Measurements from ENCODE around the gene ING5. TPM values are rescaled to one million over a fixed set of nuclear protein-coding genes. Genes with fewer than 3 reads are reported as not detected.

The ING5 gene
- total RNA-seq, 1 experiment from 2014 or later: 45.9 TPM

DNA sequence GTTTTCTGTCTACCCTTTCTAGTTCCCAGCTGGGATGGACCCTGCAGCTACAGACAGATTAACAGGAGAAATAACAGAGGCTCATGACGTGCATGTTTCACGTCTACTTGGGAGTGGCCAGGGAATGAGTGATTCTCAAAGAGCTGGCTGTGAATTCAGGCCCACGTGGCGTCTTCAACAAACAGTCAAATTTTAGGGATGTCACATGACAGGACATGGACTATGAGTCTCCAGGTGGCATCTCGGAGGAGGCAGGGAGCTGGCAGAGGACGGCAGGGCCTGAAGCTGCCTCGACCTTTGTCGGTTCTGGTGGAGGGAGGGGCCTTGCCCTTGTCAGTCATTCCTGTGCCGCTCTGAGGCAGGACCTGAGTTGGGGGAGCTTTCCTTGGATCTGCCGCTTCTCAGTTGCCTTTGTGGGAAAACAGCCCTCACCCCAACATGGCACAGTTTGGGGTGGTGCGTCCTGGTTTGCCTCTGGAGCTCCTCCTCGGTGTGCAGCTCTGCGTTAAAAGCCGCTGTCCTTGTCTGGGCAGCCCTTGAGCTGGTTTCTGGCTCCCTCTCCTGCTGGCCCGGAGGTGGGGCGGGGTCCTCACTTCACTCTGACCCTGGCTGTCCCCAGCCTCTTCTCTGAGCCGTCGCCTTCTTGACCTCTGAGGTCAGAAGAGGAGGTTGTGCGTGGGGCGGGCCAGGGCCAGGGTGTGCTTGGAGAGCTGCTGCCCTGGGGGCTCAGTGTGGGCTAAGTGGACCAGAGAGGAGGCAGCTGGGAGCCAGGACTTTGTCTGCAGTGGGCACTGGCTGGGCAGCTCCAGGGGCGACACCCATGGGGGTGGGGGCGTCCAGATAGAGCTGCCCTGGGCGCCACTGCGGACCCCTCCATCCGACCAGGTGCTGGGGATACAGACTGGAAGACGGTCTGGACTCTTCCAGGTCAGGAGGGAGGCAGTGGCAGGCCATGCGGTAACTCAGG is 62.7 kb downstream of the ING5 start:
- Histone ChIP-seq H3K4me3 (replicated peaks in 1 of 2; ENCODE audit: low read depth in 1 of 2, low read length in 2 of 2) (no peak overlapping the region), H3K9ac (ENCODE audit: low read length) (no peak overlapping the region), H3K36me3 (ENCODE audit: control insufficient read depth in 1 of 2, insufficient read depth in 2 of 2, low read length in 2 of 2) (peaks cover 3 to 9% of the 10 kb centered on the region in 2 experiments; a peak in 2 of 4 replicates), H3K27ac (ENCODE audit: low read depth, low read length) (no peak overlapping the region), H2AFZ (ENCODE audit: low read depth, low read length, poor library complexity, severe bottlenecking) (no peak overlapping the region), H3K4me1 (ENCODE audit: control insufficient read depth in 1 of 2, insufficient read depth in 2 of 2, low read length in 2 of 2) (no peaks in the 10 kb centered on the region), H3K27me3 (ENCODE audit: insufficient read depth, low read length) (no peaks in the 10 kb centered on the region), H3K79me2 (ENCODE audit: insufficient read depth, low read length) (no peaks in the 10 kb centered on the region), H3K9me2 (ENCODE audit: insufficient read depth) (no peaks in the 10 kb centered on the region), H4K20me1 (ENCODE audit: insufficient read depth) (no peaks in the 10 kb centered on the region), H3K4me2 (ENCODE audit: low read length) (no peak overlapping the region), H3K9me3 (ENCODE audit: control insufficient read depth in 1 of 2, insufficient read depth in 1 of 2, low read depth in 1 of 2, low read length in 2 of 2) (no peaks in the 10 kb centered on the region)
- no peak for TF ChIP-seq ELF1 (IDR thresholded peaks at IDR 0.05; ENCODE audit: borderline replicate concordance, low read depth)
- TF ChIP-seq EZH2 (IDR thresholded peaks at IDR 0.05): no peak
- no peak for TF ChIP-seq EZH2phosphoT487 (IDR thresholded peaks at IDR 0.05; ENCODE audit: borderline replicate concordance)
- ATAC-seq: no peak
- DNase-seq (ENCODE audit: low read depth, low spot score): no peak
- intact Hi-C loops (cut with micrococcal nuclease): no loop called here
- ChIA-PET CTCF (no interaction called here), RAD21 (ENCODE audit: low non-redundant PET in 1 of 2, low total read pairs in 2 of 2, uncharacterized antibody in 2 of 2, unreplicated experiment in 2 of 2) (no interaction called here), POLR2A (no interaction called here)
- no TSS peak for BruUV-seq (replicated peaks)

DNA sequence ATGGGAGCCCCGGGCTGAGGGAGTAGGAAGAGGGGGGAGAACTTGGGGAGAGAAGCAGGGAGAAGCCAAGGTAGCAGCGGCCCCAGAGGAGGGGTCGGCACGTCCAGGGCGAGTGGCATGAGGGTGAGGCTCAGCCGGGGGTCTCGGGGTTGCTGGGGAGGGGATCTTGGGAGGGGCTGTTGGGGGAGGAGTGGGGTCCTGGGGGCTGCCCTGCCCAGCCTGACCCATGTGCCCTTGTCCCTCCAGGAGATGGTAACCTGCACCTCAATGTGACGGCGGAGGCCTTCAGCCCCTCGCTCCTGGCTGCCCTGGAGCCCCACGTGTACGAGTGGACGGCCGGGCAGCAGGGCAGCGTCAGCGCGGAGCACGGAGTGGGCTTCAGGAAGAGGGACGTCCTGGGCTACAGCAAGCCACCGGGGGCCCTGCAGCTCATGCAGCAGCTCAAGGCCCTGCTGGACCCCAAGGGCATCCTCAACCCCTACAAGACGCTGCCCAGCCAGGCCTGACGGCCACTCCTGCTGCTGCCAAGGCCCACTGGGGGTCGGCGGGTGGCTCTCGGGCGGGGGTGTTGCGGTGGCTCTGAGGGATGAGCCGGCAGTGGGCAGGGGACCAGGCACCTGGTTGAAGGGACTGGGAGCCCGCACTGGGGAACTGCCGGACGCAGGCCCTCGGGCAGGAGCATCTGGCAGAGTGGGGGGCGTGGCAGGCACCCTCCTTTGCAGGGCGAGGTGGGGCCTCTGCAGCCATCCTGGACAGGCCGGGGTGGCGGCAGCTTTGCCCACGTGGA is 65.8 kb downstream of the ING5 start:
- Histone ChIP-seq H4K20me1 (ENCODE audit: insufficient read depth) (no peaks in the 10 kb centered on the region), H2AFZ (ENCODE audit: low read depth, low read length, poor library complexity, severe bottlenecking) (no peak overlapping the region), H3K9me3 (ENCODE audit: control insufficient read depth in 1 of 2, insufficient read depth in 1 of 2, low read depth in 1 of 2, low read length in 2 of 2) (no peaks in the 10 kb centered on the region), H3K27me3 (ENCODE audit: insufficient read depth, low read length) (no peaks in the 10 kb centered on the region), H3K79me2 (ENCODE audit: insufficient read depth, low read length) (no peaks in the 10 kb centered on the region), H3K9me2 (ENCODE audit: insufficient read depth) (no peaks in the 10 kb centered on the region), H3K4me3 (replicated peaks in 1 of 2; ENCODE audit: low read depth in 1 of 2, low read length in 2 of 2) (no peak overlapping the region), H3K4me2 (ENCODE audit: low read length) (no peak overlapping the region), H3K9ac (ENCODE audit: low read length) (no peak overlapping the region), H3K36me3 (ENCODE audit: control insufficient read depth in 1 of 2, insufficient read depth in 2 of 2, low read length in 2 of 2) (no peaks in the 10 kb centered on the region), H3K27ac (ENCODE audit: low read depth, low read length) (no peak overlapping the region), H3K4me1 (ENCODE audit: control insufficient read depth in 1 of 2, insufficient read depth in 2 of 2, low read length in 2 of 2) (no peaks in the 10 kb centered on the region)
- DNase-seq (ENCODE audit: low read depth, low spot score): no peak
- no TSS peak for BruUV-seq (replicated peaks)
- ChIA-PET CTCF (no interaction called here), POLR2A (no interaction called here), RAD21 (ENCODE audit: low non-redundant PET in 1 of 2, low total read pairs in 2 of 2, uncharacterized antibody in 2 of 2, unreplicated experiment in 2 of 2) (no interaction called here)
- ATAC-seq: 0 out of 2 replicates have a peak, but pooled peaks have one; percentile 24
- intact Hi-C loops (cut with micrococcal nuclease): no loop called here
- no peak for TF ChIP-seq POLR2A (IDR thresholded peaks at IDR 0.05; ENCODE audit: borderline replicate concordance, extremely low read depth, insufficient read depth, insufficient read length)
- no peak for TF ChIP-seq EZH2phosphoT487 (IDR thresholded peaks at IDR 0.05; ENCODE audit: borderline replicate concordance)
- no peak for TF ChIP-seq SIN3A (IDR thresholded peaks at IDR 0.05; ENCODE audit: low read depth)
- TF ChIP-seq, protein P1, sequence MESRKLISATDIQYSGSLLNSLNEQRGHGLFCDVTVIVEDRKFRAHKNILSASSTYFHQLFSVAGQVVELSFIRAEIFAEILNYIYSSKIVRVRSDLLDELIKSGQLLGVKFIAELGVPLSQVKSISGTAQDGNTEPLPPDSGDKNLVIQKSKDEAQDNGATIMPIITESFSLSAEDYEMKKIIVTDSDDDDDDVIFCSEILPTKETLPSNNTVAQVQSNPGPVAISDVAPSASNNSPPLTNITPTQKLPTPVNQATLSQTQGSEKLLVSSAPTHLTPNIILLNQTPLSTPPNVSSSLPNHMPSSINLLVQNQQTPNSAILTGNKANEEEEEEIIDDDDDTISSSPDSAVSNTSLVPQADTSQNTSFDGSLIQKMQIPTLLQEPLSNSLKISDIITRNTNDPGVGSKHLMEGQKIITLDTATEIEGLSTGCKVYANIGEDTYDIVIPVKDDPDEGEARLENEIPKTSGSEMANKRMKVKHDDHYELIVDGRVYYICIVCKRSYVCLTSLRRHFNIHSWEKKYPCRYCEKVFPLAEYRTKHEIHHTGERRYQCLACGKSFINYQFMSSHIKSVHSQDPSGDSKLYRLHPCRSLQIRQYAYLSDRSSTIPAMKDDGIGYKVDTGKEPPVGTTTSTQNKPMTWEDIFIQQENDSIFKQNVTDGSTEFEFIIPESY (IDR thresholded peaks at IDR 0.05; ENCODE audit: extremely low read depth, insufficient replicate concordance, low read length): no peak
- TF ChIP-seq, protein P2, sequence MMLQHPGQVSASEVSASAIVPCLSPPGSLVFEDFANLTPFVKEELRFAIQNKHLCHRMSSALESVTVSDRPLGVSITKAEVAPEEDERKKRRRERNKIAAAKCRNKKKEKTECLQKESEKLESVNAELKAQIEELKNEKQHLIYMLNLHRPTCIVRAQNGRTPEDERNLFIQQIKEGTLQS (IDR thresholded peaks at IDR 0.05): no peak
- TF ChIP-seq EZH2 (IDR thresholded peaks at IDR 0.05): no peak
